H9 (cell line): ENCODE results near the gene NDE1. TPM values are rescaled to one million over a fixed set of nuclear protein-coding genes. Genes with fewer than 3 reads are reported as not detected.
"Not testable (repeated sequence)": the region's sequence is repeated elsewhere in the genome, so short reads cannot be mapped to it uniquely, and the experiment has no call there.

Experiments
- DNase-seq: peaks from one replicate; pipeline ENCODE4 v3.0.0-alpha.2; 2017
- H2AFZ ChIP-seq: one replicate; pipeline ENCODE4 v1.6.1; 2013; ENCODE audit warnings: mild to moderate bottlenecking, low read length, control low read depth, moderate library complexity
- H2AK5ac ChIP-seq: 2 replicates; pipeline ENCODE4 v1.6.1; 2013; ENCODE audit warnings: low read length, control low read depth, mixed read lengths; ENCODE audit not compliant: insufficient read length
- H2BK120ac ChIP-seq: one replicate; pipeline ENCODE4 v1.6.1; 2013; ENCODE audit warnings: low read depth, mild to moderate bottlenecking, low read length, control low read depth, inconsistent platforms; ENCODE audit not compliant: poor library complexity, severe bottlenecking
- H2BK12ac ChIP-seq: 2 replicates; pipeline ENCODE4 v1.6.1; 2013; ENCODE audit warnings: low read length, control low read depth, mixed read lengths, low read depth; ENCODE audit not compliant: insufficient read length
- H2BK15ac ChIP-seq: 2 replicates; pipeline ENCODE4 v1.6.1; 2013; ENCODE audit warnings: low read depth, low read length, control low read depth
- H2BK20ac ChIP-seq: one replicate; pipeline ENCODE4 v1.6.1; 2013; ENCODE audit warnings: low read depth, mild to moderate bottlenecking, low read length, control low read depth, inconsistent platforms; ENCODE audit not compliant: poor library complexity, severe bottlenecking
- H2BK5ac ChIP-seq: 2 replicates; pipeline ENCODE4 v1.6.1; 2013; ENCODE audit warnings: low read length, control low read depth, mixed read lengths; ENCODE audit not compliant: insufficient read length
- H3K14ac ChIP-seq: 2 replicates; pipeline ENCODE4 v1.6.1; 2013; ENCODE audit warnings: low read length, control low read depth; ENCODE audit not compliant: insufficient read depth
- H3K18ac ChIP-seq: 2 replicates; pipeline ENCODE4 v1.6.1; 2013; ENCODE audit warnings: low read depth, mild to moderate bottlenecking, mixed read lengths, low read length, control low read depth; ENCODE audit not compliant: insufficient read length
- H3K23ac ChIP-seq: 2 replicates; pipeline ENCODE4 v1.6.1; 2013; ENCODE audit warnings: low read length, control low read depth, mixed read lengths, low read depth; ENCODE audit not compliant: insufficient read length
- H3K23me2 ChIP-seq: 2 replicates; pipeline ENCODE4 v1.6.1; 2013; ENCODE audit warnings: low read depth, mild to moderate bottlenecking, mixed read lengths, low read length, control low read depth; ENCODE audit not compliant: insufficient read length, poor library complexity, severe bottlenecking
- H3K27ac ChIP-seq: 2 replicates; pipeline ENCODE4 v1.5.1; 2013; ENCODE audit warnings: low read length, control low read depth, mixed read lengths, low read depth; ENCODE audit not compliant: insufficient read length
- H3K27me3 ChIP-seq: 2 replicates; pipeline ENCODE4 v1.6.1; 2013; ENCODE audit warnings: low read length, control low read depth, inconsistent platforms; ENCODE audit not compliant: insufficient read depth
- H3K4ac ChIP-seq: 2 replicates; pipeline ENCODE4 v1.6.1; 2013; ENCODE audit warnings: low read depth, mild to moderate bottlenecking, control low read depth, inconsistent platforms, low read length, moderate library complexity
- H3K4me1 ChIP-seq: 2 replicates; pipeline ENCODE4 v1.6.1; 2013; ENCODE audit warnings: low read length, control low read depth, inconsistent platforms; ENCODE audit not compliant: insufficient read depth
- H3K4me2 ChIP-seq: 2 replicates; pipeline ENCODE4 v1.6.1; 2013; ENCODE audit warnings: low read length, control low read depth, mixed read lengths; ENCODE audit not compliant: insufficient read length, insufficient read depth
- H3K56ac ChIP-seq: 2 replicates; pipeline ENCODE4 v1.6.1; 2013; ENCODE audit warnings: low read depth, mild to moderate bottlenecking, mixed read lengths, low read length, control low read depth; ENCODE audit not compliant: insufficient read length
- H3K79me1 ChIP-seq: 2 replicates; pipeline ENCODE4 v1.6.1; 2013; ENCODE audit warnings: low read depth, mild to moderate bottlenecking, moderate library complexity, low read length, control low read depth, inconsistent platforms; ENCODE audit not compliant: insufficient read depth, poor library complexity, severe bottlenecking
- H3K79me2 ChIP-seq: 2 replicates; pipeline ENCODE4 v1.6.1; 2013; ENCODE audit warnings: low read length, control low read depth, inconsistent platforms; ENCODE audit not compliant: insufficient read depth
- H3K9ac ChIP-seq: 2 replicates; pipeline ENCODE4 v1.6.1; 2013; ENCODE audit warnings: low read length, control low read depth, mixed read lengths; ENCODE audit not compliant: insufficient read length; ENCODE audit errors: extremely low read depth
- H3K9me3 ChIP-seq: one replicate; pipeline ENCODE4 v1.6.1; 2013; ENCODE audit warnings: low read depth, low read length, inconsistent platforms; ENCODE audit not compliant: control insufficient read depth
- H3T11ph ChIP-seq: one replicate; pipeline ENCODE4 v1.6.1; 2013; ENCODE audit warnings: mild to moderate bottlenecking, low read length, control low read depth, inconsistent platforms
- H4K20me1 ChIP-seq: one replicate; pipeline ENCODE4 v1.6.1; 2013; ENCODE audit not compliant: control insufficient read depth, insufficient read length, insufficient read depth
- H4K5ac ChIP-seq: 2 replicates; pipeline ENCODE4 v1.6.1; 2013; ENCODE audit warnings: low read depth, mild to moderate bottlenecking, mixed read lengths, low read length, control low read depth; ENCODE audit not compliant: insufficient read length
- H4K8ac ChIP-seq: replicated peaks from 2 replicates; pipeline ENCODE4 v1.6.1; 2013; ENCODE audit warnings: low read length, control low read depth, mixed read lengths, low read depth; ENCODE audit not compliant: insufficient read length
- H4K91ac ChIP-seq: 2 replicates; pipeline ENCODE4 v1.6.1; 2013; ENCODE audit warnings: low read depth, mild to moderate bottlenecking, moderate library complexity, mixed read lengths, low read length, control low read depth; ENCODE audit not compliant: insufficient read length
- H3K27ac Mint-ChIP-seq, 3 experiments: 2 replicates in 2 of 3; 3 replicates in 1 of 3; pipeline ENCODE4 v1.8.0; 2020 to 2021; ENCODE audit warnings: mixed read lengths in 3 of 3, mild to moderate bottlenecking in 1 of 3, moderate library complexity in 1 of 3
- H3K27me3 Mint-ChIP-seq: 2 replicates; pipeline ENCODE4 v1.8.0; 2021; ENCODE audit warnings: low read depth, mild to moderate bottlenecking, moderate library complexity, mixed read lengths
- H3K36me3 Mint-ChIP-seq, 3 experiments: 2 replicates in 2 of 3; 3 replicates in 1 of 3; pipeline ENCODE4 v1.8.0; 2020 to 2021; ENCODE audit warnings: low read depth in 3 of 3, mixed read lengths in 3 of 3; ENCODE audit not compliant: insufficient read depth in 1 of 3
- H3K4me1 Mint-ChIP-seq, 2 experiments: 2 replicates each; pipeline ENCODE4 v1.8.0; 2020; ENCODE audit warnings: mixed read lengths in 2 of 2
- H3K4me3 Mint-ChIP-seq, 2 experiments: 2 replicates in 1 of 2; 3 replicates in 1 of 2; pipeline ENCODE4 v1.8.0; 2020 to 2021; ENCODE audit warnings: mild to moderate bottlenecking in 2 of 2, mixed read lengths in 2 of 2, moderate library complexity in 1 of 2
- H3K9me3 Mint-ChIP-seq, 2 experiments: 2 replicates in 1 of 2; 3 replicates in 1 of 2; pipeline ENCODE4 v1.8.0; 2020; ENCODE audit warnings: mild to moderate bottlenecking in 2 of 2, mixed read lengths in 2 of 2, moderate library complexity in 1 of 2
- WGBS: extraction: QIAGEN DNeasy Blood & Tissue Kit; methylation state at CpG from one replicate; pipeline ENCODE4 v1.1.7; 2013; ENCODE audit warnings: missing lambda C conversion rate, low lambda C conversion rate, mixed read lengths; ENCODE audit not compliant: insufficient read length; ENCODE audit errors: extremely low coverage; 5-methylcytosine and 5-hydroxymethylcytosine counted together
- total RNA-seq: library from RNA; stranded (reverse); gene quantifications from 2 replicates; pipeline ENCODE4 v1.2.1, GENCODE V29; 2021
- TF ChIP-seq, protein P1 (sequence below): fragments of 200-600 bp; sonication (generic); conservative IDR thresholded peaks from 3 replicates; pipeline ENCODE4 v1.8.0; 2021; ENCODE audit warnings: antibody characterized with exemption, mild to moderate bottlenecking

The NDE1 gene
- total RNA-seq, 1 experiment from 2014 or later = 49.6 TPM

DNA sequence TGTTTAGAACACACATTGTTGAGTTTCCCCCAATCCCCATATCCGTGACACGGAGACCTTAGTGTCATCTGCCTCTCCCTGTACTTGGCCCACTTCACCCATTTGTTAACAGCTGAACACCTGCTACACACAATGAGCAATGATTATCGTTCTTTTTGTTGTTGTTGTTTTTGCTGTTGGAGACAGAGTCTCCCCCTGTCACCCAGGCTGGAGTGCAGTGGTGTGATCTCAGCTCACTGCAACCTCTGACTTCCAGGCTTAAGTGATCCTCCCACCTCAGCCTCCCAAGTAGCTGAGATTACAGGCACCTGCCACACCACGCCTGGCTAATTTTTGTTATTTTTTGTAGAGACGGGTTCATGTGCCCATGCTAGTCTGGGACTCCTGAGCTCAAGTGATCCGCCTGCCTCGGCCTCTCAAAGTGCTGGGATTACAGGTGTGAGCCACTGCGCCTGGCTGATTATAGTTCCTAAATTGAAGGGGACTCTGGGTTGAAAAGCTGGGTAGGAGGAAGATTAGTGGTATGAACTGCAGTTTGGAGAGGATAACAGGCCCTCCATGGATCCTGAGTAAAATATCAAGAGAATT is 21.6 kb downstream of the NDE1 start:
- Mint-ChIP-seq H3K4me1 (no peaks in the 10 kb centered on the region), H3K9me3 (no peaks in the 10 kb centered on the region), H3K4me3 (no peak overlapping the region), H3K27me3 (no peaks in the 10 kb centered on the region), H3K36me3 (peaks cover 17 to 50% (median 39%) of the 10 kb centered on the region in 3 experiments), H3K27ac (peak overlapping the region in 1 of 3 experiments; percentile 26; a peak in 2 of 7 replicates)
- H3K27ac ChIP-seq = no peak overlapping the region
- H4K8ac ChIP-seq = no peak overlapping the region
- H2AFZ ChIP-seq = no peak overlapping the region
- no peak overlapping the region for H2BK120ac ChIP-seq
- no peaks in the 10 kb centered on the region for H4K20me1 ChIP-seq
- H3K9me3 ChIP-seq = no peaks in the 10 kb centered on the region
- H2BK5ac ChIP-seq = no peak overlapping the region
- no peak overlapping the region for H2BK12ac ChIP-seq
- H2AK5ac ChIP-seq = no peak overlapping the region
- TF ChIP-seq, protein P1, sequence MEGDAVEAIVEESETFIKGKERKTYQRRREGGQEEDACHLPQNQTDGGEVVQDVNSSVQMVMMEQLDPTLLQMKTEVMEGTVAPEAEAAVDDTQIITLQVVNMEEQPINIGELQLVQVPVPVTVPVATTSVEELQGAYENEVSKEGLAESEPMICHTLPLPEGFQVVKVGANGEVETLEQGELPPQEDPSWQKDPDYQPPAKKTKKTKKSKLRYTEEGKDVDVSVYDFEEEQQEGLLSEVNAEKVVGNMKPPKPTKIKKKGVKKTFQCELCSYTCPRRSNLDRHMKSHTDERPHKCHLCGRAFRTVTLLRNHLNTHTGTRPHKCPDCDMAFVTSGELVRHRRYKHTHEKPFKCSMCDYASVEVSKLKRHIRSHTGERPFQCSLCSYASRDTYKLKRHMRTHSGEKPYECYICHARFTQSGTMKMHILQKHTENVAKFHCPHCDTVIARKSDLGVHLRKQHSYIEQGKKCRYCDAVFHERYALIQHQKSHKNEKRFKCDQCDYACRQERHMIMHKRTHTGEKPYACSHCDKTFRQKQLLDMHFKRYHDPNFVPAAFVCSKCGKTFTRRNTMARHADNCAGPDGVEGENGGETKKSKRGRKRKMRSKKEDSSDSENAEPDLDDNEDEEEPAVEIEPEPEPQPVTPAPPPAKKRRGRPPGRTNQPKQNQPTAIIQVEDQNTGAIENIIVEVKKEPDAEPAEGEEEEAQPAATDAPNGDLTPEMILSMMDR = no peak
- H3K23me2 ChIP-seq = no peaks in the 10 kb centered on the region
- no peak overlapping the region for H3K23ac ChIP-seq
- H3K4ac ChIP-seq = no peak overlapping the region
- no peak overlapping the region for H3K4me2 ChIP-seq
- H4K91ac ChIP-seq = no peak overlapping the region
- no peak overlapping the region for H2BK15ac ChIP-seq
- no peaks in the 10 kb centered on the region for H3K79me1 ChIP-seq
- no peaks in the 10 kb centered on the region for H3K27me3 ChIP-seq
- H3K18ac ChIP-seq = no peak overlapping the region
- DNase-seq = no peak
- no peaks in the 10 kb centered on the region for H3K4me1 ChIP-seq
- H3K79me2 ChIP-seq = no peaks in the 10 kb centered on the region
- H2BK20ac ChIP-seq = no peak overlapping the region
- no peak overlapping the region for H3K9ac ChIP-seq
- no peak overlapping the region for H4K5ac ChIP-seq
- H3K14ac ChIP-seq = no peak overlapping the region
- WGBS = no CpG with 5 or more reads among the region's 8 CpGs
- H3T11ph ChIP-seq = no peak overlapping the region
- no peak overlapping the region for H3K56ac ChIP-seq

DNA sequence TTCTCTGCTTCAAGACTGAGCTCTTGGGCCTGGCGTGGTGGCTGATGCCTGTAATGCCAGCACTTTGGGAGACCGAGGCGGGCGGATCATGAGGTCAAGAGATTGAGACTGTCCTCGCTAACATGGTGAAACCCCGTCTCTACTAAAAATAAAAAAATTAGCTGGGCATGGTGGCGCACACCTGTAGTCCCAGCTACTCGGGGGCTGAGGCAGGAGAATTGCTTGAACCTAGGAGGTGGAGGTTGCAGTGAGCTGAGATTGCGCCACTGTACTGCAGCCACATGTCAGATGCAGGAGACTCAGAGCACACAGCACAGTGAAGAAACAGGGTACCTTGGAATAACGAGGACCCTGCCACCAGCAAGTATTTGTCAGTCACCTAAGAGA is 22.1 kb downstream of the NDE1 start:
- H3K36me3 Mint-ChIP-seq = peaks cover 16 to 45% (median 36%) of the 10 kb centered on the region in 3 experiments
- H2AFZ ChIP-seq, H3K27me3 Mint-ChIP-seq, H3K23ac ChIP-seq, H3K27ac ChIP-seq, H2BK15ac ChIP-seq, H3K56ac ChIP-seq, H3K9me3 Mint-ChIP-seq, H3K9ac ChIP-seq, H3K4me3 Mint-ChIP-seq, H3K79me1 ChIP-seq, DNase-seq, H4K8ac ChIP-seq, H3K18ac ChIP-seq, H3K4me1 ChIP-seq, H4K5ac ChIP-seq, H4K91ac ChIP-seq, H3K23me2 ChIP-seq, H2BK20ac ChIP-seq, H3K9me3 ChIP-seq, H2AK5ac ChIP-seq, H3K79me2 ChIP-seq, H2BK120ac ChIP-seq, H2BK12ac ChIP-seq, H3K27me3 ChIP-seq, H3K4me1 Mint-ChIP-seq, H3K14ac ChIP-seq, H3K4ac ChIP-seq, H3K4me2 ChIP-seq, H2BK5ac ChIP-seq, H4K20me1 ChIP-seq, H3T11ph ChIP-seq: not testable (repeated sequence)
- H3K27ac Mint-ChIP-seq = peak overlapping the region in 1 of 3 experiments; percentile 26; a peak in 2 of 7 replicates
- WGBS = no CpG with 5 or more reads among the region's 10 CpGs
